GM12891 (cell line): ENCODE results near the gene CCDC87.

ENCODE experiments used
- PAX5 ChIP-seq: IDR thresholded peaks from 2 replicates; pipeline ENCODE4 v1.6.1; 2011; ENCODE audit warnings: low read length, moderate library complexity, mild to moderate bottlenecking; ENCODE audit not compliant: insufficient read depth, severe bottlenecking
- POLR2A ChIP-seq: IDR thresholded peaks from 2 replicates; pipeline ENCODE4 v1.6.1; 2011; ENCODE audit warnings: low read depth, low read length, control low read depth
- POLR2AphosphoS5 ChIP-seq: IDR thresholded peaks from 2 replicates; pipeline ENCODE4 v1.6.1; 2011; ENCODE audit warnings: low read depth, low read length, control low read depth
- POU2F2 ChIP-seq: IDR thresholded peaks from 2 replicates; pipeline ENCODE4 v1.6.1; 2011; ENCODE audit warnings: low read depth, mild to moderate bottlenecking, control low read depth, low read length, moderate library complexity
- TAF1 ChIP-seq: IDR thresholded peaks from 2 replicates; pipeline ENCODE4 v1.6.1; 2011; ENCODE audit warnings: low read depth, low read length, control low read depth

- TF ChIP-seq TAF1 = no peak
- no peak for TF ChIP-seq POLR2A
- no peak for TF ChIP-seq PAX5
- no peak for TF ChIP-seq POU2F2
- TF ChIP-seq POLR2AphosphoS5 = no peak; the same call in 1 of the 2 replicates
These were observed 33.5 kb upstream of the CCDC87 start for GRCh38 chr11:66626382-66626781.
